HCT116 (cell line): ENCODE results near the gene DPYD.

ENCODE experiments used
- CEBPB ChIP-seq: IDR thresholded peaks from 2 replicates; pipeline ENCODE4 v1.6.1; 2012; ENCODE audit warnings: low read depth
- CTCF ChIP-seq, 3 experiments: fragments of 200-600 bp in 1 of 3; sonication (generic) in 1 of 3; IDR thresholded peaks in 2 of 3; conservative IDR thresholded peaks in 1 of 3; 2 replicates each; pipeline ENCODE4 v1.5.1; 2012 to 2017; ENCODE audit warnings: low read depth in 2 of 3, low read length in 2 of 3, antibody characterized with exemption in 1 of 3, borderline replicate concordance in 1 of 3, control low read depth in 1 of 3, mild to moderate bottlenecking in 1 of 3, mixed read lengths in 1 of 3, mixed run types in 1 of 3, moderate library complexity in 1 of 3; ENCODE audit not compliant: insufficient read depth in 1 of 3
- EGR1 ChIP-seq: IDR thresholded peaks from 2 replicates; pipeline ENCODE4 v1.6.1; 2012; ENCODE audit warnings: low read depth
- EZH2 ChIP-seq: fragments of 200-600 bp; sonication (generic); IDR thresholded peaks from 2 replicates; pipeline ENCODE4 v1.6.1; 2017; ENCODE audit warnings: antibody characterized with exemption, mixed run types
- POLR2AphosphoS5 ChIP-seq: IDR thresholded peaks from 2 replicates; pipeline ENCODE4 v1.6.1; 2011; ENCODE audit warnings: mild to moderate bottlenecking, low read depth, low read length, moderate library complexity
- TF ChIP-seq, protein P1 (sequence below): IDR thresholded peaks from 2 replicates; pipeline ENCODE4 v1.6.1; 2011; ENCODE audit warnings: mild to moderate bottlenecking, low read length, moderate library complexity; ENCODE audit not compliant: insufficient replicate concordance; ENCODE audit errors: extremely low read depth

GRCh38 chr1:97506368-97506767, 414.5 kb downstream of the DPYD start:
- TF ChIP-seq CEBPB (no peak), CTCF (IDR thresholded peaks at IDR 0.05 in 2 of 3, conservative IDR thresholded peaks at IDR 0.05 in 1 of 3; ENCODE audit: borderline replicate concordance in 1 of 3, insufficient read depth in 1 of 3, low read depth in 2 of 3, low read length in 2 of 3) (no peak), EGR1 (no peak), POLR2AphosphoS5 (no peak), EZH2 (no peak)
- TF ChIP-seq, protein P1, sequence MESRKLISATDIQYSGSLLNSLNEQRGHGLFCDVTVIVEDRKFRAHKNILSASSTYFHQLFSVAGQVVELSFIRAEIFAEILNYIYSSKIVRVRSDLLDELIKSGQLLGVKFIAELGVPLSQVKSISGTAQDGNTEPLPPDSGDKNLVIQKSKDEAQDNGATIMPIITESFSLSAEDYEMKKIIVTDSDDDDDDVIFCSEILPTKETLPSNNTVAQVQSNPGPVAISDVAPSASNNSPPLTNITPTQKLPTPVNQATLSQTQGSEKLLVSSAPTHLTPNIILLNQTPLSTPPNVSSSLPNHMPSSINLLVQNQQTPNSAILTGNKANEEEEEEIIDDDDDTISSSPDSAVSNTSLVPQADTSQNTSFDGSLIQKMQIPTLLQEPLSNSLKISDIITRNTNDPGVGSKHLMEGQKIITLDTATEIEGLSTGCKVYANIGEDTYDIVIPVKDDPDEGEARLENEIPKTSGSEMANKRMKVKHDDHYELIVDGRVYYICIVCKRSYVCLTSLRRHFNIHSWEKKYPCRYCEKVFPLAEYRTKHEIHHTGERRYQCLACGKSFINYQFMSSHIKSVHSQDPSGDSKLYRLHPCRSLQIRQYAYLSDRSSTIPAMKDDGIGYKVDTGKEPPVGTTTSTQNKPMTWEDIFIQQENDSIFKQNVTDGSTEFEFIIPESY: no peak
